Stimulated activated CD4-positive, alpha-beta T cell treated with anti-CD3 and anti-CD28 coated beads, Interleukin-2, amount 100 ng/mL, for 48 hours (primary cell): Measurements from ENCODE around the gene EPG5.
A peak's percentile ranks its signal among the peaks of the same experiment; 100 is the strongest.
"Not testable (repeated sequence)": the region's sequence is repeated elsewhere in the genome, so short reads cannot be mapped to it uniquely, and the experiment has no call there.

Experiments used
- DNase-seq, 2 donors: peaks; one replicate each; pipeline ENCODE4 v3.0.0-alpha.2; 2020

EPG5 gene

DNA sequence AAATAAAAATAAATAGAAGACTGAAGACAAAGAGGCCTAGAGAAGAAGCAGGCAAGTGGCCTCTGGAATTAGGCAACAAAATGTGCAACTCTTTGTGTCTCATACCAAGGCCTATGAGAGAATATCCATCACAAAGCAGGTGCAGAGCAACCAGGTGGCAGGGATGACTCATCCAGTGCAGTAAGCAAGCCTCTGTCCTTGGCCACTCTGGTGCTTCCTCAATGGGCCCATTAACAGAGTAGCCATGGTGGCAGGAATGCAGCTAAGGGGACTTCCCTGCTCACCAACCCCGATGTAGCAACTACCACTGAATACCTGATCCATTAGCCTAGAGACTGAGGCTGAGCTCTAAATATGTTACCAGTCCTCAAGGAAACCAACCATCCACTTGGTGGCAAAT is 11.0 kb upstream of the EPG5 start:
- no peak for DNase-seq

DNA sequence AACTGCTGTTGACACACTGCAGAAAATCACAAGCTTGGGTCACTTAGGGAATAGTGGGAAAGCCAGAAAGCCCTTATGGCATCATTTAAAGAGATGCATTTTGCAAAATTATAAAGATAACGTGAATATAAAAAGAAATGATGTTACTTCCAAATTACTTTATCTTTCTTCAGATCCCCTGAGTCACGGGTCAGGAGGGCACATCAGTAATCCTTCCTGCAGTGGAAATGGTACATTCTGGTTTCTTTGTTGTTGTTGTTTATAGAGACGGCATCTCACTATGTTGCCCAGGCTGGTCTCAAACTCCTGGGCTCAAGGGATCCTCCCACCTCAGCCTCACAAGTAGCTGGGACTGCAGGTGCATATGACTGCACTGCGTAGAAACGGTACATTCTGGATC is 9.8 kb upstream of the EPG5 start:
- DNase-seq = no peak

DNA sequence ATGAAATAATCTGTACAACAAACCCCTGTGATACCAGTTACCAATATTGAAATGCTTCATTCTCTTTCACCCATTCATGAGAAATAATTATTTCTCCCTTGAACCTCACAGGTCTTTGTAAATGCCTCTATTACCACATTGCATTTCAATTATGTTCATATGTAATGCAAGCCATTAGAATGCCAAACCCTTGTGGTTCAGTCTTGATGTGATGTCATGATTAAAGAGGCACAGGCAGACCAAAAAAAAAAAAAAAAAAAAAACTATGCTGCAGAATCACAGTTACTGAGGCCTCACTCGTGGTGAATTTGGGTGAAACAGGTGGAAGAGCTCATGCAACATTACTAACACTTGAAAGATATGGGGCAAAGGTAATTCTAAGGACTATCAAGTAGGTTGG is 9.4 kb upstream of the EPG5 start:
- no peak for DNase-seq

DNA sequence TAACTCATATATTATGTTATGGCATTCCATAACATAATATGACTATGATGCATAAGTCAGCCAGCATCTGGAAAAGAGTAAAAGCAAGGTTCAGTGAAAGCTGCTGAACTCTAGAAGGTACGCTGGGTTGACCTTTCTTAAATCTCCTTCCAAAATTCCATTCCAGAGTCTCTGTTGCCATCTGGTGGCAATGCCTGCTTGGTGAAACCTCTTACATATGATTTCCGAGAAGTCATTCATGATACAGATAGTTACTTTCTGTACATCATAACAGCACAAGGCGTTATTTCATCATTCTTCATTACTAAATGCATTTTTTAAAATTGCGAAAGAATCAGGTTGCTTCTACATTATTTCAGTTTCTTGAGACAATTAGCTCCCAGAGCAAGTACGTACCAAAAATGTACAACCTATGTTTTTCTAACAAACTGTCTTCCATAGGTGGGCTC is 7.0 kb upstream of the EPG5 start:
- peak; percentile 51 to 54 for DNase-seq

DNA sequence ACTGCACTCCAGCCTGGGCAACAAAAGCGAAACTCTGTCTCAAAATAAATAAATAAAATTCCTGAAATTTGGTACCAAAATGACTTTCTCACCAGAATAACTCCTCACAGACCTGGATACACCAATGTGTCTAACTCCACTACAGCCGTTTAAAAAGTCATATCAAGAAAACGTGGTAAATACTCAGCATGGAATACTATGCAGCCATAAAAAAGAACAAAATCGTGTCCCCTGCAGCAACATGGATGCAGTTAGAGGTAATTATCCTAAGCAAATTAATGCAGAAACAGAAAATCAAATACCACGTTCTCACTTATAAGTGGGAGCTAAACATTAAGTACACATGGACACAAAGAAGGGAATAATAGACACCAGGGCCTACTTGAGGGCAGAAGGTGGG is 2.2 kb downstream of the EPG5 start:
- not testable (repeated sequence) for DNase-seq

DNA sequence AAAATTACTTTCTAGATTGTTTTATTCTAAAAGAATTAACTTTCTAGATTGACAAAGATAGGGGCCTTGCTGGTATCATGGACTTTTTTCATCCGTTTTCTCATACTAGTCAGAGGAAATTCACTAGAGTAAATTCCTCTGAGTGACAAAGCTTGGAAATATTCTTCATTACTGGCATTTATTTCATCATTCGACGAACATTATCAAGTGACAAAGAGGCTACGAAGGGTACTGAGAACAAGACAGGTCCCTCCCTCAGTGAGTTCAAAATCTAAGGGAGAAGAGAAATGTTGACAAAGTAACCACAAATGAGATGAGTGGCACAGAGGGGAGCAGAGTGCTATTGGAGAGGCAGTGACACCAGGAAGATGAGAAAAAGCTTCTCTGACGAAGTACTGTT is 4.3 kb downstream of the EPG5 start:
- DNase-seq = no peak

DNA sequence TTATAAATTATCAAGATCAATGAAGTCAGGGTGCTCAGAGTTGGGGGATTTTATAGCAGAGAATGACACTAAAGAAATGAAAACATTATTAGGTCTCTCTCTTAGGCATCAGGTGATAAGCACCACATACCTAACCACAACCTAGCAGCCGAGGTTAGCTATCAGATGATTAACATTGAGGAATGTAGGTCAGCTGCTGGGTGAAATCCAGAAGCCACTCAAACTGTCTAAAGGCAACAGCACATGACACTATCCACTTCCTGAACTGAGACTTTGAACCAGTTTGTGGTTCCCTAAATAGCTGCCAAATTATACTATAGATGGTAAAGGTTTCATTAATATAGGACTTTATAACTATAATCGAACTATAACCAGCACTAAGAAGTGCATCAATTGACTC is 4.7 kb downstream of the EPG5 start:
- peak in 1 of 2 donors; percentile 12 for DNase-seq

GRCh38 chr18:45959484-45959883 is 7.6 kb downstream of the EPG5 start:
- DNase-seq = not testable (repeated sequence)

- no peak for DNase-seq
Measured at GRCh38 chr18:45958730-45959129, 8.4 kb downstream of the EPG5 start.

DNA sequence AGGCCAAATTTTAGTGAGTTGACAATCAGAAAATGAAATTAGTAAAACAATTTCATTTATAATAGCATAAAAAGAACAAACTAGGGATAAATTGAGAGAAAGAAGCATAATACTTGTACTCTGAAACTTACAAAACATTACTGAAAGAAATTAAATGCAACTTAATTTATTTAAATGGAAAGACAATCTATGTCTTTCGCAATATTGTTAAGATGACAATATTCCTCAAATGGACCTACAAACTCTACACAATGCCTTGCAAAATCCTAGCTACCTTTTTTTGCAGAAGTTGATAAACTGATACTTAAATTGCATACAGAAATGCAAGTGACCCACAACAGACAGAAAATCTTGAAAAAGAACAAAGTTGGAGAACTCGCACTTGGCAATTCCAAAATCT is 9.1 kb downstream of the EPG5 start:
- DNase-seq = no peak

GRCh38 chr18:45957100-45957499 is 10.0 kb downstream of the EPG5 start:
- DNase-seq = no peak

GRCh38 chr18:45954070-45954934 is 12.8 kb downstream of the EPG5 start:
- no peak for DNase-seq

DNA sequence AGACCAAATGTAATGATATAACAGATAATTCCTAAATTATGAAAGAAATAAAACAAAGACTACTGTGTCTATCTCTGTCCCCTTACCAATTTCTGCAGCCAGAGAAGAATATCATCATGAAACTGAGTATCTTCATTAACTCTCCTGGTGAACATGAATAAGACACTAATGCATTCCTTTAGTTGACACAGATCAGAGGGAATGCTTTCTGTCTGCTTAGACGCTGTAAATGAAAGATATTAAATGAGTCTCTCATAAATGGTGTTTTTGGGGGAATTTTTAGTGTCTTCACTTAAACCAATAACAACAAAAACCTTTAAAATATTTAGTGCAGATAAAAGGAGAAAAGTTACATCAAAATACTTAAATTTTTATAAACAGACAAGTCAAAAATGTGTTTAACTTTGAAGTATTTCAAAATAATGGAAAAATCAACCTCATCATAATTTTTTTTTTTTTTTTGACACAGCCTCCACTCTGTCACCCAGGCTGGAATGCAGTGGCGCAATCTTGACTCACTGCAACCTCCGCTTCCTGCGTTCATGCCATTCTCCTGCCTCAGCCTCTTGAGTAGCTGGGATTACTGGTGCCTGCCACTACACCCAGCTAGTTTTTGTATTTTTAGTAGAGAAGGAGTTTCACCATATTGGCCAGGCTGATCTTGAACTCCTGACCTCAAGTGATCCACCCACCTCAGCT is 16.0 kb downstream of the EPG5 start:
- DNase-seq = no peak

DNA sequence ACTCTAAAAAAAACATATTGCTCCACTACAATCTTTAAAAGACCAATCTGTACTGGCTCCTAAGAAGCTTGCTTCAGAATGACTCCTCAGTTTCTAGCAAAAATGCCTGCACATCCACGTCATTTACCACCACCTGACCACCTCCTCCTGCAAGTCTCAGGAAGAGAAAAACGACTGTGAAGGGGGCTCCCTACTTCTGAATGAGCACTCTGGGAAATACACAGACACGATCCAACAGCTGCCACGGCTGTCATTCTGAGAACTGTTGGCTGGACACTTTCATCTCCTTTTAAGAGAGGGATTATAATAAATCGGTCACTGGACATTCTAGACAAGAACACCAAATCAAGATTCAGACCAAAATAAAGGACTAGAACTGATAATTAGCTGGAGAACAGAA is 21.5 kb downstream of the EPG5 start:
- no peak for DNase-seq

DNA sequence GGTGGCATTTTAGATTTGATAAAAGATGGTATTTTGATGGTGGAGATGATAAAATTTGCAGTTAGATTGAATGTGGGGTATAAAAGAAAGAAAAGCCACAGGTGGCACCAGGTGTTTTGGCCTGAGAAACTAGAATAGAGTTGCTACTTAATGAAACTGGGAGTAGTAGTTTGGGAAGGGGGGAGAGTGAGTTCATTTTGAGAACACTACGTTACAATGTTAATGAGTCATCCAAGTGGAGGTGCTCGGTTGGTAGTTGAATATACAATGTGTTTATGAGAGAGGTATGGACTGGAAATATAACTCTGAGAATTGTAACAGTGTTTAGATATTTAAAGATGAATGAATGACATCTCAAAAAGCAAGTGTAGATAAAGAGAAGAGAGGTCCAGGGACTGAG is 26.4 kb downstream of the EPG5 start:
- no peak for DNase-seq

DNA sequence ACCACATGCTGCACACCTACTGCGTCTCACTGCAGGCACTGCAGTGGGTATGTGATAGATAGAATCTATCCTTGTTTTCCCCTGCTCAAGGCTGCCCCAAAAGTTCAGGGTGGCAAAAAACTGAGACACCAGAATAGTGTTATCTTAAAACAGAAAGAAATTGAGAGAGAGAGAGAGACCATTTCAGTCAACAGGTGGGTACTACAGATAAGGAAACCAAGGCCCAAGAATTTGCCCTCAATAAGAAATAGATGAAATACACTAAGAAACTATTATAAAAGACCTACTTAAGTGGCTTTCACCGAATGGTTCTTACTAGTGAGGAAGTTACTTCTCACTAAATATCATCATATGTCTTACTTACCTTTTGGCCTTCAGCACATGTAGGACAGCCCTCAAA is 27.9 kb downstream of the EPG5 start:
- DNase-seq = no peak

GRCh38 chr18:45938488-45938935 is 28.6 kb downstream of the EPG5 start:
- DNase-seq = no peak

GRCh38 chr18:45935591-45936335 is 31.4 kb downstream of the EPG5 start:
- no peak for DNase-seq

DNA sequence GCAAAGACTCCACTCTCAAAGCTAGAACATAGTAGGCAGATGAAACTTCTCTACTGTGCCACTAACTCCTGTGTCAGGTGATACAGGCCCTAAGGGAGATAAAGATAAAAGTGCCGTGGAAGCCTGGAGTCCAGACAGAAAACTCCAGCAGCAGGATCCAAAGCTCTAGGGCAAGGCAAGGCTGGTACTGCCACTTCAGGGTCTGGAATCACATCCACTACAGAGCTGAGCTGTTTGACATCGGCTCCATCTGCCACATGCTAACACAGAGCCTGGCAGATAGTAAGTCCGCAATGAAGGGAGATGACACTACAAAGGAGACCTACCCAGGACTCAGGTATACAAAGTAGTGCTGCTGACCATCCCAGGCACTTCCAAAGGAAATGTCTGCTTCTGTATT is 34.4 kb downstream of the EPG5 start:
- DNase-seq = no peak

DNA sequence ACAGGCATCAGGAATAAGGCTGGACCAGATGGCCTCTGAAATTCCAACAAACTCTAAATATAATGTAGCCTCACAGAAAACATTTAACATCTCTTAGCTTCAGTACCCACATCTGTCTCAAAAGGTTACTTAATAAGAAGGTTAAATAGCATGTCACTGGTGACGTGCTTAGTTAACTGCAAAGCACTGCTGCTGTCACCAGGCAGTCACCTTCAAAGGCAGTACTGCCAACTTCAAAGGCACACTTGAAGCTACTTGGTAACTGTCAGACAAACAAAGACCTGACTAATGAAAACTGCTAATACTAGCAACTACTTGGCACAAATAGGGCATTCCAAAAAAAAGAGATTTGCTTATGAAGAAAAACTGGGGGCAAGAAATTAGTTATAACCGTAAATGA is 36.2 kb downstream of the EPG5 start:
- DNase-seq = no peak

- no peak for DNase-seq
Measured at GRCh38 chr18:45926691-45927090, 40.4 kb downstream of the EPG5 start.

DNA sequence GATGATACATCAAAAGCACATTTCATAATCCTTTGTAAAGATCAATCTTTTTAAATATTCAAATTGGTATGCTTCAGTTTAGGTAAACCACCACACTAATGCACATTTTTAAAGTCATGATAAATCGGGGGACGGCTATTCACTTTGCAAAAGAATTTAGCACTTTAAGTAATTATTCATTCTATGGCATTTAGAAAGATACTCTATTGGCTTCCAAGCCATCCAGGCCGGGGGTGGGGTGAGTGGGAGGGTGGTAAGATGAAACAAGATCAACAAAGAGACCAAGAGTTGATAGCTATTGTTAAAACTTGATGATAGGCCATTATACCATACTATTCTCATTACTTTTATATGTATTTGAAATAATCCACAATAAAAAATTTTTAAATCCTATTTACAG is 41.0 kb downstream of the EPG5 start:
- DNase-seq = no peak

GRCh38 chr18:45923138-45923537 is 44.0 kb downstream of the EPG5 start:
- DNase-seq = no peak

- DNase-seq = no peak
Measured at GRCh38 chr18:45920367-45920766, 46.8 kb downstream of the EPG5 start.
